ENCODE measurements around the gene NCAPG2. TPM values are rescaled to one million over a fixed set of nuclear protein-coding genes. Genes with fewer than 3 reads are reported as not detected.

Gene NCAPG2
- polyA plus RNA-seq, 1 donor (not counting 4 experiments of a cell fraction or from before 2014, with no cell fraction given): 16.5 TPM

DNA sequence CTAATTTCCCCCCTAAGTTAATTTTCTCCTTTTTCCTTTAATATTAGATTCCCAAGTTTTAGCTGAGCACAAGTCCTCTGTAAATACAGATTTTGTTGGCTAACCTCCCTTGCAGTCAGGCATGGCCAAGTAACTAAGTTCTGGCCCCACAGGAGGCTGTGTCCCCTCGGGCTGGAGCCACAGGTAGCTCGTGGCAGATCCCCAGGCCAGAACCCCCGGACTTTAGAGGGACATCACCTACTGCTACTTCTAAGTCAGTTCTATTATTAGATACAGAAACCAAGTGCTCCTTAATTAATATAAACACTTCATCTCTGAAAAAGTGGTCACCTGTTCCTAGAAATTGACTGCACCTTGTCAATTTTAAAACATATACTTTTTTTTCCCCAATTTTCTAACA lies 46.1 kb upstream of the NCAPG2 start:
- FAIRE-seq: no peak
- H3K4me2 ChIP-seq (ENCODE audit: control insufficient read depth, extremely low read depth, insufficient read depth, low read depth, low read length): no peak overlapping the region
- H3K9ac ChIP-seq (ENCODE audit: control insufficient read depth, extremely low read depth, insufficient read depth, low read length): no peak overlapping the region
- no peaks in the 10 kb centered on the region for H4K20me1 ChIP-seq (ENCODE audit: control insufficient read depth, extremely low read depth, insufficient read depth, low read length)
- no peaks in the 10 kb centered on the region for H3K9me3 ChIP-seq (ENCODE audit: control insufficient read depth, low read depth, low read length)
- H3K27ac ChIP-seq (ENCODE audit: control insufficient read depth, insufficient read depth, low read length): no peak overlapping the region
- H3K4me1 ChIP-seq (ENCODE audit: control insufficient read depth, extremely low read depth, insufficient read depth, low read length): peaks cover 19% of the 10 kb centered on the region
- peaks cover 3 to 12% of the 10 kb centered on the region in 2 experiments for H3K36me3 ChIP-seq (ENCODE audit: control insufficient read depth in 2 of 2, extremely low read depth in 1 of 2, insufficient read depth in 2 of 2, low read length in 2 of 2)
- no peak for DNase-seq (ENCODE audit: low read depth, low spot score)
- no peak overlapping the region for H2AFZ ChIP-seq (ENCODE audit: control insufficient read depth, low read length)
- dilution Hi-C loops (cut with MboI; ENCODE audit: extremely low pct_ligation_motif_present, low sequenced_read_pairs): no loop called here
- H3K27me3 ChIP-seq (ENCODE audit: control insufficient read depth, extremely low read depth, insufficient read depth, low read length): no peaks in the 10 kb centered on the region
- H3K4me3 ChIP-seq (ENCODE audit: control insufficient read depth in 2 of 3, extremely low read depth in 1 of 3, insufficient read depth in 2 of 3, low read depth in 1 of 3, low read length in 3 of 3): no peak overlapping the region
- TF ChIP-seq, protein P1, sequence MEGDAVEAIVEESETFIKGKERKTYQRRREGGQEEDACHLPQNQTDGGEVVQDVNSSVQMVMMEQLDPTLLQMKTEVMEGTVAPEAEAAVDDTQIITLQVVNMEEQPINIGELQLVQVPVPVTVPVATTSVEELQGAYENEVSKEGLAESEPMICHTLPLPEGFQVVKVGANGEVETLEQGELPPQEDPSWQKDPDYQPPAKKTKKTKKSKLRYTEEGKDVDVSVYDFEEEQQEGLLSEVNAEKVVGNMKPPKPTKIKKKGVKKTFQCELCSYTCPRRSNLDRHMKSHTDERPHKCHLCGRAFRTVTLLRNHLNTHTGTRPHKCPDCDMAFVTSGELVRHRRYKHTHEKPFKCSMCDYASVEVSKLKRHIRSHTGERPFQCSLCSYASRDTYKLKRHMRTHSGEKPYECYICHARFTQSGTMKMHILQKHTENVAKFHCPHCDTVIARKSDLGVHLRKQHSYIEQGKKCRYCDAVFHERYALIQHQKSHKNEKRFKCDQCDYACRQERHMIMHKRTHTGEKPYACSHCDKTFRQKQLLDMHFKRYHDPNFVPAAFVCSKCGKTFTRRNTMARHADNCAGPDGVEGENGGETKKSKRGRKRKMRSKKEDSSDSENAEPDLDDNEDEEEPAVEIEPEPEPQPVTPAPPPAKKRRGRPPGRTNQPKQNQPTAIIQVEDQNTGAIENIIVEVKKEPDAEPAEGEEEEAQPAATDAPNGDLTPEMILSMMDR (optimal IDR thresholded peaks at IDR 0.05 in 1 of 3, IDR thresholded peaks at IDR 0.05 in 1 of 3, conservative IDR thresholded peaks at IDR 0.05 in 1 of 3; ENCODE audit: extremely low read depth in 1 of 3, insufficient read depth in 2 of 3, low read length in 3 of 3): no peak
- no peak for TF ChIP-seq EZH2 (IDR thresholded peaks at IDR 0.05; ENCODE audit: low read length)
- no peaks in the 10 kb centered on the region for H3K79me2 ChIP-seq (ENCODE audit: control insufficient read depth, insufficient read depth, low read length)
- H3K9me1 ChIP-seq (ENCODE audit: control insufficient read depth, extremely low read depth, insufficient read depth, low read length): no peaks in the 10 kb centered on the region

DNA sequence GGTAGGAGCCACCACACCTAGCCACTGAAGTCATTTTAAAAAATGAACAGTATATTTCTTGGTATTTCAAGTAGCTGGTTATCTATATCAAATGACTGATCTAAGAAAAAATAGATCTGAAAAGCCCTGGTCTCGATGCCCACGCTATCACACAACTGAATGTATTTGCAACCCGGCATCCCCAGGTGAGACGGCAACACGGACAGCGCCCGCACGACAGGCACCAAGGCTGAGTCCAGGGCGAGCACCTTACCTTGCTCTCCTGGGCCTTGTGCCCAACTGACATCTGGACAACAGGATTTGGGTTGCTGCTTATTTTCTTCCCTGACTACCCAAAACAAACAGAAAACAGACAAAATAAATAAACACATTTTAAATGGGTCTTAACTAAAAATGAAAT lies 44.8 kb upstream of the NCAPG2 start:
- Histone ChIP-seq H3K79me2 (ENCODE audit: control insufficient read depth, insufficient read depth, low read length) (no peaks in the 10 kb centered on the region), H4K20me1 (ENCODE audit: control insufficient read depth, extremely low read depth, insufficient read depth, low read length) (no peaks in the 10 kb centered on the region), H3K9me3 (ENCODE audit: control insufficient read depth, low read depth, low read length) (no peaks in the 10 kb centered on the region), H3K9me1 (ENCODE audit: control insufficient read depth, extremely low read depth, insufficient read depth, low read length) (no peaks in the 10 kb centered on the region), H3K4me1 (ENCODE audit: control insufficient read depth, extremely low read depth, insufficient read depth, low read length) (peaks cover 7% of the 10 kb centered on the region), H3K9ac (ENCODE audit: control insufficient read depth, extremely low read depth, insufficient read depth, low read length) (no peak overlapping the region), H3K4me2 (ENCODE audit: control insufficient read depth, extremely low read depth, insufficient read depth, low read depth, low read length) (no peak overlapping the region), H3K4me3 (ENCODE audit: control insufficient read depth in 2 of 3, extremely low read depth in 1 of 3, insufficient read depth in 2 of 3, low read depth in 1 of 3, low read length in 3 of 3) (no peak overlapping the region), H3K27ac (ENCODE audit: control insufficient read depth, insufficient read depth, low read length) (no peak overlapping the region), H2AFZ (ENCODE audit: control insufficient read depth, low read length) (no peak overlapping the region), H3K27me3 (ENCODE audit: control insufficient read depth, extremely low read depth, insufficient read depth, low read length) (no peaks in the 10 kb centered on the region), H3K36me3 (ENCODE audit: control insufficient read depth in 2 of 2, extremely low read depth in 1 of 2, insufficient read depth in 2 of 2, low read length in 2 of 2) (peaks cover 2 to 12% of the 10 kb centered on the region in 2 experiments)
- FAIRE-seq (no peak), DNase-seq (ENCODE audit: low read depth, low spot score) (no peak)
- dilution Hi-C loops (cut with MboI; ENCODE audit: extremely low pct_ligation_motif_present, low sequenced_read_pairs): no loop called here
- TF ChIP-seq, protein P1 (optimal IDR thresholded peaks at IDR 0.05 in 1 of 3, IDR thresholded peaks at IDR 0.05 in 1 of 3, conservative IDR thresholded peaks at IDR 0.05 in 1 of 3; ENCODE audit: extremely low read depth in 1 of 3, insufficient read depth in 2 of 3, low read length in 3 of 3): no peak
- TF ChIP-seq EZH2 (IDR thresholded peaks at IDR 0.05; ENCODE audit: low read length): no peak

All from keratinocyte (primary cell).